Activated T-helper 1 cell treated with anti-CD3 and anti-CD28 coated beads, Interleukin-12 subunit alpha, Interleukin-12 subunit beta, Interleukin-2, Interleukin-4 antibody, amounts not matched to agents 30 ng/mL and 10 ng/mL and 1 ng/mL, durations not matched to agents 14 hours and 24 hours and 36 hours (primary cell): ENCODE results near the gene TMPRSS9. TPM values are rescaled to one million over a fixed set of nuclear protein-coding genes. Genes with fewer than 3 reads are reported as not detected.
"Not testable (repeated sequence)": the region's sequence is repeated elsewhere in the genome, so short reads cannot be mapped to it uniquely, and the experiment has no call there.

ENCODE experiments used
- DNase-seq: peaks from one replicate; pipeline ENCODE4 v3.0.0; 2021; ENCODE audit warnings: low spot score
- H3K27ac Mint-ChIP-seq: one replicate; pipeline ENCODE4 v1.8.0; 2021; ENCODE audit warnings: mild to moderate bottlenecking, mixed read lengths
- H3K27me3 Mint-ChIP-seq: one replicate; pipeline ENCODE4 v1.8.0; 2022; ENCODE audit warnings: mild to moderate bottlenecking, moderate library complexity, mixed read lengths; ENCODE audit not compliant: insufficient read depth
- H3K36me3 Mint-ChIP-seq: one replicate; pipeline ENCODE4 v1.8.0; 2021; ENCODE audit warnings: low read depth, mixed read lengths
- H3K4me1 Mint-ChIP-seq: one replicate; pipeline ENCODE4 v1.8.0; 2021; ENCODE audit warnings: low read depth, mixed read lengths
- H3K4me3 Mint-ChIP-seq: one replicate; pipeline ENCODE4 v1.8.0; 2021; ENCODE audit warnings: mild to moderate bottlenecking, moderate library complexity, mixed read lengths
- H3K9me3 Mint-ChIP-seq: one replicate; pipeline ENCODE4 v1.8.0; 2021; ENCODE audit warnings: mixed read lengths
- intact Hi-C: fragments of 100-400 bp; cut with micrococcal nuclease; formaldehyde crosslinking; loops from one replicate; pipeline ENCODE4 v1.15.1; 2024
- total RNA-seq: library from RNA; stranded (reverse); gene quantifications from 2 replicates; pipeline ENCODE4 v1.2.3, GENCODE V29; 2022

Gene TMPRSS9
- total RNA-seq, 1 donor from 2014 or later = not detected

- intact Hi-C loops = no loop called here
- Mint-ChIP-seq H3K4me3 (no peak overlapping the region), H3K9me3 (peaks cover 6% of the 10 kb centered on the region), H3K4me1 (no peaks in the 10 kb centered on the region), H3K27ac (no peak overlapping the region), H3K36me3 (no peaks in the 10 kb centered on the region), H3K27me3 (peaks cover 2% of the 10 kb centered on the region)
- no peak for DNase-seq
Measured at GRCh38 chr19:2409352-2409912, 49.4 kb downstream of the TMPRSS9 start.

DNA sequence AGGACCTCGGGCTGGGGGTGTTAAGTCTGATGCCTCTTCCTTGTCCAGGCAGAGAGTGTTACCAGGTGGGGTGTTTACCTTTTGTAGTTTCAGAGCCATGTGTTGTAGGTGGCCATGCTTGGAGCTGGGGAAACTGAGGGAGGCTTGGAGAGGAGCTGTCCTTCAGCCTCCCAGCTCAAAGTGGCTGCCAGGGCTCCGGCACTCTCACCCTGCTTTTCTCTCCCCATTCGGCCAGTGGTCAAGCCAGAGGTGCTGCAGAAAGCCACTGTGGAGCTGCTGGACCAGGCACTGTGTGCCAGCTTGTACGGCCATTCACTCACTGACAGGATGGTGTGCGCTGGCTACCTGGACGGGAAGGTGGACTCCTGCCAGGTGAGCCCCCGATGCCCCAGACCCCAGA lies 50.0 kb downstream of the TMPRSS9 start:
- peaks cover 6% of the 10 kb centered on the region for H3K9me3 Mint-ChIP-seq
- intact Hi-C loops = no loop called here
- H3K36me3 Mint-ChIP-seq = no peaks in the 10 kb centered on the region
- H3K4me1 Mint-ChIP-seq = no peaks in the 10 kb centered on the region
- no peak overlapping the region for H3K4me3 Mint-ChIP-seq
- no peak overlapping the region for H3K27ac Mint-ChIP-seq
- H3K27me3 Mint-ChIP-seq = peaks cover 2% of the 10 kb centered on the region
- no peak for DNase-seq

- no peak for DNase-seq
- intact Hi-C loops = no loop called here
- no peak overlapping the region for H3K27ac Mint-ChIP-seq
- peaks cover 2% of the 10 kb centered on the region for H3K27me3 Mint-ChIP-seq
- no peaks in the 10 kb centered on the region for H3K36me3 Mint-ChIP-seq
- no peak overlapping the region for H3K4me3 Mint-ChIP-seq
- no peaks in the 10 kb centered on the region for H3K4me1 Mint-ChIP-seq
- H3K9me3 Mint-ChIP-seq = peaks cover 6% of the 10 kb centered on the region
Measured at GRCh38 chr19:2411709-2412108, 51.6 kb downstream of the TMPRSS9 start.

DNA sequence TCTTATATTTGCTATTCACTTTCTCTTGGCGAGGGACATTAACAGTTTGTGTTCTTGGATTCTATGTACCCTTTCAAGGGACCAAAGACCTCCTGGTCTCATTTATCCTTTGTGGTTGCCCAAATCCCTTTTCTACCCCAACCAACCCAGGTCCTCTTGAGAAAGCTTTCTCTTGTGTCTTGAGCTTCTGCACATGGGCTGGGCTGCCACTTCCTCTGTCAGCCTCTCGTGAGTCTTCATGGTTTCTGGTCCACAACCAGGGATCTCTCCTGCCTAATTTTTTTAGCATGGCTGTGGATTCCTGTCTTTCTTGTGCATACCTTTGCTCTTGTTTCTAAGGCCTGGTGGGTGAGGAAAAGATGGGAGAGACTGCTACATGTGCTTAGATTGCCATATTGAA lies 52.4 kb downstream of the TMPRSS9 start:
- H3K9me3 Mint-ChIP-seq = peaks cover 6% of the 10 kb centered on the region

DNA sequence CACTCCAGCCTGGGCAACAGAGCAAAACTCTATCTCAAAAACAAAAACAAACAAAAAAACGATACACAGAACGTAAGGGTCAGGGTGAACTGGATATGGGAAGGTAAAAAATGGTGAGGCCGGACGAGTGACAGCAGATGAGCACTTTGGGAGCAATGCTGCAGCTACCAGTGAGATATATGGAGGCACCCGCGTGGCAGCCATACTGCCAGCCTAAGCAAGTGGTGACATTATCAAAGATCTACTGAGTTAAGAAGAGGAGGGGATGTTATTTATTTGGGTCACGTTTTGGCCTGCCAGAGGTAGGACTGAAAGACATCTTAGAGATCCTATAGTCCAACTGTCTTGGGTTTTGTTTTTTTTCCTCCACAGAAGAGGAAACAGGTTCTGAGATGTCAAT lies 53.1 kb downstream of the TMPRSS9 start:
- peaks cover 3% of the 10 kb centered on the region for H3K36me3 Mint-ChIP-seq
- no peak overlapping the region for H3K4me3 Mint-ChIP-seq
- intact Hi-C loops = no loop called here
- H3K27me3 Mint-ChIP-seq = peaks cover 2% of the 10 kb centered on the region
- peaks cover 6% of the 10 kb centered on the region for H3K9me3 Mint-ChIP-seq
- DNase-seq = no peak
- H3K27ac Mint-ChIP-seq = no peak overlapping the region
- no peaks in the 10 kb centered on the region for H3K4me1 Mint-ChIP-seq

More for the DNA sequence above, 52.4 kb downstream of the TMPRSS9 start:
- Mint-ChIP-seq H3K27me3 (peaks cover 2% of the 10 kb centered on the region), H3K4me3 (no peak overlapping the region), H3K36me3 (no peaks in the 10 kb centered on the region), H3K27ac (no peak overlapping the region), H3K4me1 (no peaks in the 10 kb centered on the region)
- no peak for DNase-seq
- intact Hi-C loops = no loop called here

GRCh38 chr19:2413629-2414028 lies 53.6 kb downstream of the TMPRSS9 start:
- no peak overlapping the region for H3K4me3 Mint-ChIP-seq
- no peak for DNase-seq
- intact Hi-C loops = no loop called here
- peaks cover 3% of the 10 kb centered on the region for H3K36me3 Mint-ChIP-seq
- H3K27me3 Mint-ChIP-seq = peaks cover 2% of the 10 kb centered on the region
- no peak overlapping the region for H3K27ac Mint-ChIP-seq
- peaks cover 6% of the 10 kb centered on the region for H3K9me3 Mint-ChIP-seq
- H3K4me1 Mint-ChIP-seq = no peaks in the 10 kb centered on the region

DNA sequence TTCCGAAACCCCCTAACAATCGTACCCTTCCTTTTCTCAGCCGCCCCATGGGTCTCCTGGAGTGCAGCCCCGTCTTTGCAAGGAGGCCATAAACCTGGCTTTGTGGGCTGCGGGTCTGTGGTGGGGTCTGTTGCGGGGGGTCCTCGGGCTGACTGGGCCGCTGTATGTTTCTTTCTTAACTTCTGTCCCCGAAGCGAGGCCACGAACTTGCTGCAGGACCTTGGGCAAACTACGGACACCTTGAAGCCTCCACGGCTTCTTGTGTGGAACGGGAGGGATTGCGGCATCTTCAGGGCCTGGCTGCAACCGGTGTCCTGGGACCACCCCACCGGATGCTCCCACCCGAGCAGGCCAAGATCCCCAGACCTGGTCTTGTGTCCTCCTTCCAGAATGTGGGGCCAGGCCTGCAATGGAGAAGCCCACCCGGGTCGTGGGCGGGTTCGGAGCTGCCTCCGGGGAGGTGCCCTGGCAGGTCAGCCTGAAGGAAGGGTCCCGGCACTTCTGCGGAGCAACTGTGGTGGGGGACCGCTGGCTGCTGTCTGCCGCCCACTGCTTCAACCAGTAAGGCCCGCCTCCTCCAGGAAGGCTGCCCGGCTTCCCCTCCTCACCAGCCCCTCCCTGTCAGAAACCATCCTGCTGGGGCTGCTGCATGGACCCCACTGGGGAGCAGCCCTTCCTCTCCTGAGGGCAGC lies 55.4 kb downstream of the TMPRSS9 start:
- Mint-ChIP-seq H3K4me3 (no peak overlapping the region), H3K27ac (no peak overlapping the region), H3K4me1 (no peaks in the 10 kb centered on the region), H3K9me3 (no peaks in the 10 kb centered on the region), H3K36me3 (peaks cover 3% of the 10 kb centered on the region), H3K27me3 (no peaks in the 10 kb centered on the region)
- DNase-seq = no peak
- intact Hi-C loops = no loop called here

DNA sequence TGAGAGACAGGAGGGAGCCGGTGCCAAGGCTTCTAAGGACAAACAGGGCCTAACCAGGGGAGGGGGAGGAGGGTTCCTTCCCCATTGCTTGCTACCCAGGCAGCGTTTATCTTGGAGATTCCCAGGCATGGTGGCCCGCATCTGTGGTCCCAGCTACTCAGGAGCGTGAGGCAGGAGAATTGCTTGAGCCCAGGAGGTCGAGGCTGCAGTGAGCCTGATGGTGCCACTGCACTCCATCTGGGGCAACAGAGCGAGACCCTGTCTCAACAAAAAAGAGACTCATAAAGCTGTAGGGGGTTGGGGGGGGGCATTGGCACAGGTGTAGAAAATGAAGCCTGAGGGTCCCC lies 55.9 kb downstream of the TMPRSS9 start:
- no peaks in the 10 kb centered on the region for H3K4me1 Mint-ChIP-seq
- peaks cover 3% of the 10 kb centered on the region for H3K36me3 Mint-ChIP-seq
- no peak overlapping the region for H3K27ac Mint-ChIP-seq
- DNase-seq = no peak
- H3K27me3 Mint-ChIP-seq = no peaks in the 10 kb centered on the region
- no peak overlapping the region for H3K4me3 Mint-ChIP-seq
- H3K9me3 Mint-ChIP-seq = no peaks in the 10 kb centered on the region
- intact Hi-C loops = no loop called here

GRCh38 chr19:2416321-2417097 lies 56.4 kb downstream of the TMPRSS9 start:
- DNase-seq = no peak
- Mint-ChIP-seq H3K27me3 (no peaks in the 10 kb centered on the region), H3K4me3 (no peak overlapping the region), H3K27ac (no peak overlapping the region), H3K9me3 (no peaks in the 10 kb centered on the region), H3K36me3 (peaks cover 3% of the 10 kb centered on the region), H3K4me1 (no peaks in the 10 kb centered on the region)
- intact Hi-C loops = no loop called here

- H3K9me3 Mint-ChIP-seq, H3K27me3 Mint-ChIP-seq, intact Hi-C loops, H3K4me1 Mint-ChIP-seq, DNase-seq, H3K4me3 Mint-ChIP-seq, H3K36me3 Mint-ChIP-seq, H3K27ac Mint-ChIP-seq: not testable (repeated sequence)
Measured at GRCh38 chr19:2417436-2417835, 57.4 kb downstream of the TMPRSS9 start.

DNA sequence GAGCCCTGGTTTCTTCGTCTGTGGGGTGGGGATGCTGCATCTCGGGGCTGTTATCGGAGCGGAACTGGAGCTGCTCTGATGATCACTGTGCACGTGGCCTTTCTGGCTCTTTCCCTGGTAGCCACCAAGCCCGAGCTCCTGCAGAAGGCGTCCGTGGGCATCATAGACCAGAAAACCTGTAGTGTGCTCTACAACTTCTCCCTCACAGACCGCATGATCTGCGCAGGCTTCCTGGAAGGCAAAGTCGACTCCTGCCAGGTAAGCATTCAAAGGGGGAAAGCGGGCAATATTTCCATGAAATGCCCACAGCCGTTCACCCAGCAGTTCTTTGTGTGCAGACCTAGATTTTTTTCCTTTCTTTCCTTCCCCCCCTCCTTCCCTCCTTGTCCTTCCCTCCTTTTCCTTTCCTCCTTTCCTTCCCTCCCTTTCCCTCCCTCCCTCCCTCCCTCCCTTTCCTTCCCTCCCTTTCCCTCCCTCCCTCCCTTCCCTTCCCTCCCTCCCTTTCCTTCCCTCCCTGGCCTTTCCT lies 57.9 kb downstream of the TMPRSS9 start:
- no peaks in the 10 kb centered on the region for H3K4me1 Mint-ChIP-seq
- intact Hi-C loops = no loop called here
- no peaks in the 10 kb centered on the region for H3K9me3 Mint-ChIP-seq
- DNase-seq = no peak
- H3K27me3 Mint-ChIP-seq = no peaks in the 10 kb centered on the region
- H3K4me3 Mint-ChIP-seq = no peak overlapping the region
- H3K27ac Mint-ChIP-seq = no peak overlapping the region
- H3K36me3 Mint-ChIP-seq = peaks cover 3% of the 10 kb centered on the region

DNA sequence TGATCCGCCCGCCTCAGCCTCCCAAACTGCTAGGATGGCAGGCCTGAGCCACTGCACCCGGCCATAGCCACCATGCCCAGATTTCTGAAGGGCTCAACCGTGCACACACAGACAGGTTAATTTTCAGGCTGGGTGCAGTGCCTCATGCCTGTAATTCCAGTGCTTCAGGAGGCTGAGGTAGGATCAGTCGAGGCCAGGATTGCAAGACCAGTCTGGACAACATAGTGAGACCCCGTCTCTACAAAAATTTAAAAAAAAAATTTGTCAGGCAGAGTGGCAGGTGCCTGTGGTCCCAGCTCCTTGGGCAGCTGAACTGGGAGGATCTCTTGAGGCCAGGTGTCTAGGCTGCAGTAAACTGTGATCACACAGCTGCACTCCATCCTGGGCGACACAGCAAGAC lies 59.7 kb downstream of the TMPRSS9 start:
- Mint-ChIP-seq H3K9me3 (no peaks in the 10 kb centered on the region), H3K27me3 (no peaks in the 10 kb centered on the region), H3K36me3 (peaks cover 3% of the 10 kb centered on the region), H3K4me3 (no peak overlapping the region), H3K4me1 (no peaks in the 10 kb centered on the region), H3K27ac (no peak overlapping the region)
- intact Hi-C loops = loop anchor here (10.0 kb wide), 1 partner anchor 1205 kb away; the partner anchor contains the start of gene CACTIN
- no peak for DNase-seq

DNA sequence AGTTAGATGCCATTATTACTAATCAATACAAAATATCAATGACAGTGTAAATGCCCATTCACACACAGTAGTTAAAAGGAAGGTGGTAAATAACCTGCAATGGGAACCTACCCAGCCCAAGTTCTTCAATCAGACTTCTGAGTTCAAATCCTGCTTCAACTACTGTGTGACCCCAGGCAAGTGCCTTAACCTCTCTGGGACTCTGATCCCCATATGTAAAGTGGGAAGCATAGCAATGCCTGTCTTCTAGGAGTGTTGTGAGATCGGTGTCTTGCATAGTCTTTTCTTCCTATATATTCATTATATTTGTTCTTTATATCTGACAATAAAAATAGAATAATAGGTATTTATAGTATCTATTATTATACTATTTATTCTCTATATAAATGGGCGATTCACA lies 60.4 kb downstream of the TMPRSS9 start:
- DNase-seq = no peak
- Mint-ChIP-seq H3K4me1 (no peaks in the 10 kb centered on the region), H3K27ac (no peak overlapping the region), H3K4me3 (no peak overlapping the region), H3K36me3 (peaks cover 3% of the 10 kb centered on the region), H3K9me3 (no peaks in the 10 kb centered on the region), H3K27me3 (no peaks in the 10 kb centered on the region)
- intact Hi-C loops = loop anchor here (10.0 kb wide), 1 partner anchor 1204 kb away; the partner anchor contains the start of gene CACTIN
